Natural killer cell treated with Interleukin-12 subunit alpha and Interleukin-12 subunit beta and Interleukin-15 and Interleukin-18, amount 100 ng/mL, for 72 hours (primary cell): ENCODE results near the gene IFRD1. TPM values are rescaled to one million over a fixed set of nuclear protein-coding genes. Genes with fewer than 3 reads are reported as not detected.

Experiments used
- ATAC-seq, 2 donors: fragments of 150-1000 bp; cut with Tn5 transposase in 1 of 2; sonication (Bioruptor Pico), chemical (Tn5 transposase) in 1 of 2; 2 replicates each; pipeline ENCODE4 v1.10.0; 2021
- DNase-seq: peaks from one replicate; pipeline ENCODE4 v3.0.0; 2022; ENCODE audit warnings: low spot score
- H3K27ac Mint-ChIP-seq, 2 donors: 1 replicate in 1 of 2; 2 replicates in 1 of 2; pipeline ENCODE4 v1.8.0; 2022; ENCODE audit warnings: mixed read lengths in 2 of 2, mild to moderate bottlenecking in 1 of 2, moderate library complexity in 1 of 2
- H3K27me3 Mint-ChIP-seq, 2 donors: 1 replicate in 1 of 2; 2 replicates in 1 of 2; pipeline ENCODE4 v1.8.0; 2022; ENCODE audit warnings: mixed read lengths in 2 of 2
- H3K36me3 Mint-ChIP-seq: one replicate; pipeline ENCODE4 v1.8.0; 2022; ENCODE audit warnings: mixed read lengths
- H3K4me1 Mint-ChIP-seq, 2 donors: 1 replicate in 1 of 2; 2 replicates in 1 of 2; pipeline ENCODE4 v1.8.0; 2022; ENCODE audit warnings: low read depth in 2 of 2, mixed read lengths in 2 of 2, mild to moderate bottlenecking in 1 of 2
- H3K4me3 Mint-ChIP-seq: one replicate; pipeline ENCODE4 v1.8.0; 2022; ENCODE audit warnings: mixed read lengths
- H3K9me3 Mint-ChIP-seq: 2 replicates; pipeline ENCODE4 v1.8.0; 2022; ENCODE audit warnings: mixed read lengths
- total RNA-seq, 2 donors: library from RNA; stranded (reverse); gene quantifications; one replicate each; pipeline ENCODE4 v1.2.3, GENCODE V29; 2022

IFRD1 gene, protein sequence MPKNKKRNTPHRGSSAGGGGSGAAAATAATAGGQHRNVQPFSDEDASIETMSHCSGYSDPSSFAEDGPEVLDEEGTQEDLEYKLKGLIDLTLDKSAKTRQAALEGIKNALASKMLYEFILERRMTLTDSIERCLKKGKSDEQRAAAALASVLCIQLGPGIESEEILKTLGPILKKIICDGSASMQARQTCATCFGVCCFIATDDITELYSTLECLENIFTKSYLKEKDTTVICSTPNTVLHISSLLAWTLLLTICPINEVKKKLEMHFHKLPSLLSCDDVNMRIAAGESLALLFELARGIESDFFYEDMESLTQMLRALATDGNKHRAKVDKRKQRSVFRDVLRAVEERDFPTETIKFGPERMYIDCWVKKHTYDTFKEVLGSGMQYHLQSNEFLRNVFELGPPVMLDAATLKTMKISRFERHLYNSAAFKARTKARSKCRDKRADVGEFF
- total RNA-seq = 10 to 100 TPM; 67.2 to 77.4 TPM

DNA sequence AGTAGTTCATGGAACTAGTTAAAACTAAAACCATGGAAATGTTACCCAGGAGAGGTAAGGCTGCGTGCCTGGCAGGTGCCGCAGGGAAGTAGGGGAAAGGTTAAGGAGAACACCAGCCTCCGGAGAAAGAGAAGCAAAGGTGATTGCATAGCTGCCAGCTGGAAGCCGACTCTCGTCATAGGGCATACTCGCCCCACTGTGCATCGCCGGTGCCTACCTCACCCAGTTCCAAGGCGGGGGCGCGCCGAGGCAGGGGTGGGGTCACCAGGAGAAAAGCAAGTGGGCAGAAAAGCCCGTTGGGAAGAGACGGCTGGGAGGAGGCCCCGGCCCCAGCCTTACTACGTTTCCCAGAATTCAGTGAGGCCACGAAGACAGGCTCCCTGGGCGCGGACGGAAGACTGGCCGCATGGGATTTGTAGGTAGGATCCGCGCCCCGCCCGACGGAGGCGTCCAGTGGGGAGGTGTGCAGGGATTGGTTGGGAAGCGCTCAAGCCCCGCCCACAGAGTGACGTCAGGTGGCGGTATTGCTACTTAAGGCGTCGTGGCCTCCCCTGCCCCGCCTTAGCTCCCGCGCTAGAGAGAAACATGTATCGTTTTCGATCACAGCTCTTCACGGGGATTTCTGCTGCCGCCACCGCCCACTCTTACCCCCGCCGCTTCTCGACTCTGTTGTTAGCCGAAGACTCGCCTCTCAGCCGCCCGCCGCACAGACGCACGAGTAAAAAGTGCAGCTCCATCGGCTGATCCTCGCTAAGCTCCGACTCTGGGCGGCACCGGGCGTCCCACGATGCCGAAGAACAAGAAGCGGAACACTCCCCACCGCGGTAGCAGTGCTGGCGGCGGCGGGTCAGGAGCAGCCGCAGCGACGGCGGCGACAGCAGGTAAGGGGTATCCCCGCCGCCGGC, at the start of gene IFRD1:
IFRD1 (plus strand) TSS at position 559 of the 905 bp plus-strand sequence; CDS start at position 788, 229 bp downstream.
- Mint-ChIP-seq H3K4me1 (peaks cover 39 to 47% of the 10 kb centered on the region in 2 donors), H3K9me3 (no peaks in the 10 kb centered on the region), H3K27ac (peak within 1 kb of the TSS; percentile 98), H3K27me3 (no peaks in the 10 kb centered on the region), H3K36me3 (no peaks in the 10 kb centered on the region), H3K4me3 (peak within 1 kb of the TSS; percentile 92)
- ATAC-seq = peak; percentile 91 to 94
- DNase-seq = peak; percentile 98

DNA sequence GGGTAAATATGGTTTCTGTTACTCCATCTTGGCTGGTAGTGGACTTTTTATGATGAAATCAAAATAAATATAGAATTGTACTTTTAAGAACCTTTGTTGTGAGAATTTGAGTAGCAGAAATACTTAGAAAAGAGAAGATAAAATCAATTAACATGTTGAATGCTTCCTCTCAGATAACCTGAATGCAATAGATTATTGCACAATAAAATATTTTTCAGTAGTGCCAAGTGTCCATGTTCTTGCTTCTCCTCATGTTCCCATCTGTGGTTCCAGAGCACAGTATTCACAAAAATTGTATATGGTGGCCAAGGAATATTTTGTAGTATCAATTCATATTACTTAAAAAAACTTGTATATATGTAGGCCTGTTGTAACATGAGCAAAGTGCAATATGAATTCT, 45.9 kb upstream of the IFRD1 start:
- peaks cover 16 to 43% of the 10 kb centered on the region in 2 donors for H3K27me3 Mint-ChIP-seq
- H3K27ac Mint-ChIP-seq = no peak overlapping the region
- ATAC-seq = no peak
- H3K4me1 Mint-ChIP-seq = no peaks in the 10 kb centered on the region
- no peak overlapping the region for H3K4me3 Mint-ChIP-seq
- no peak for DNase-seq
- no peaks in the 10 kb centered on the region for H3K36me3 Mint-ChIP-seq
- H3K9me3 Mint-ChIP-seq = no peaks in the 10 kb centered on the region

DNA sequence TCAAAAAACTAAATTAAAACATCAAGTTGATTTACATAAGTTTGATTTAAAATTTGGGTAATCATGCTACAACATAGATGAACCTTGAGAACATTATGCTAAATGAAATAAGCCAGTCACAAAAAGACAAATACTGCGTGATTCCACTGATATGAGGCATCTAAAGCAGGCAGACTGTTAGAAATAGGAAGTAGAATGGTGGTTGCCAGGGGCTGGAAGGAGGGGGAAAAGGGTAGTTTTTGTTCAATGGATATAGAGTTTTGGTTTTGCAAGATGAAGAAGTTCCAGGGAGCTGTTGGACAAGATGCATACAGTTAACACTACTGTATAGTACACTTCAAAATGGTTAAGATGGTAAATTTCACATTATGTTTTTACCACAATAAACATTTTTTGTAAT, 45.0 kb upstream of the IFRD1 start:
- H3K27me3 Mint-ChIP-seq = peaks cover 20 to 42% of the 10 kb centered on the region in 2 donors
- H3K27ac Mint-ChIP-seq = no peak overlapping the region

DNA sequence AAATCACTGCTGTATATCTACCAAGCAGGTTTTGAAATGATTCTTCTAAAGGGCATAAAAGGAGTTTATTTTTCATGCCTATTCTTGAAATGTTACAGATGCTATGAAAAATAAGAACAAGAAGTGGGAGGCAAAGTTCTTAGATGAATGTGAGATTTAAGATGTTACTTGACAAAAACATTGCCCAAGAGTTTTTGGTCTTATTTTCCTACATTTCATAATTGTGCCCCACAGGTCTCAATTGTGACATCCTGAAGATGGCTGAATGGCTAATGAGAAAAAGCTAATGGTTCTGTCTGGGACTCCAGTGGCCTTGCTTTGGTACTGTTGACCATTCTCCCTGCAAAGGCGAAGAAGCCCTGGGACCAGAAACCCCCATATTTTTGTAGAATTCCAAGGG, 43.0 kb upstream of the IFRD1 start:
- no peak overlapping the region for H3K4me3 Mint-ChIP-seq
- DNase-seq = no peak
- no peaks in the 10 kb centered on the region for H3K9me3 Mint-ChIP-seq
- no peak overlapping the region for H3K27ac Mint-ChIP-seq
- peaks cover 0 to 3% of the 10 kb centered on the region in 2 donors for H3K4me1 Mint-ChIP-seq
- peaks cover 23 to 50% of the 10 kb centered on the region in 2 donors for H3K27me3 Mint-ChIP-seq
- ATAC-seq = no peak
- no peaks in the 10 kb centered on the region for H3K36me3 Mint-ChIP-seq

More for the DNA sequence above, 45.0 kb upstream of the IFRD1 start:
- ATAC-seq = no peak
- no peak for DNase-seq
- Mint-ChIP-seq H3K36me3 (no peaks in the 10 kb centered on the region), H3K4me3 (no peak overlapping the region), H3K4me1 (no peaks in the 10 kb centered on the region), H3K9me3 (no peaks in the 10 kb centered on the region)

DNA sequence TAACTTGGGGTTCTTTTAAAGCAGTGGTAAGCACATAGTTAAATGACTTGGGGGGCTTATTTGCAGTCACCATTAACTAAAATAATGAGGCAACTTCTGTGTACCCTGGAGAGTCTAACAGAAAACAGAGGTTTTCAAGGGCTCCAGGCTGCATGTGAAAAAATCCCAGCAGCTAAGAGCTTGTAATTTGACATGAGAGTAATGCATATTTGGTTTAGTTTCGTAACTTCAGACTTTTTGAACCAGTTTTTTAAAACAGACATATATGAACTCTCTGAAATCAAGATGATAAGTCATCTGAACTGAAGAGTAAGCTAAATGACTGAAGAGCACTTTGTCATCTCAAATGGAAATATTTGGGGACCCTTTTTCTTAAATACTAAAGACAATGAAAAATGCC, 40.2 kb upstream of the IFRD1 start:
- ATAC-seq (no peak), DNase-seq (no peak)
- Mint-ChIP-seq H3K27me3 (peaks cover 23 to 42% of the 10 kb centered on the region in 2 donors), H3K9me3 (no peaks in the 10 kb centered on the region), H3K27ac (no peak overlapping the region), H3K4me3 (no peak overlapping the region), H3K4me1 (peaks cover 0 to 3% of the 10 kb centered on the region in 2 donors), H3K36me3 (no peaks in the 10 kb centered on the region)

DNA sequence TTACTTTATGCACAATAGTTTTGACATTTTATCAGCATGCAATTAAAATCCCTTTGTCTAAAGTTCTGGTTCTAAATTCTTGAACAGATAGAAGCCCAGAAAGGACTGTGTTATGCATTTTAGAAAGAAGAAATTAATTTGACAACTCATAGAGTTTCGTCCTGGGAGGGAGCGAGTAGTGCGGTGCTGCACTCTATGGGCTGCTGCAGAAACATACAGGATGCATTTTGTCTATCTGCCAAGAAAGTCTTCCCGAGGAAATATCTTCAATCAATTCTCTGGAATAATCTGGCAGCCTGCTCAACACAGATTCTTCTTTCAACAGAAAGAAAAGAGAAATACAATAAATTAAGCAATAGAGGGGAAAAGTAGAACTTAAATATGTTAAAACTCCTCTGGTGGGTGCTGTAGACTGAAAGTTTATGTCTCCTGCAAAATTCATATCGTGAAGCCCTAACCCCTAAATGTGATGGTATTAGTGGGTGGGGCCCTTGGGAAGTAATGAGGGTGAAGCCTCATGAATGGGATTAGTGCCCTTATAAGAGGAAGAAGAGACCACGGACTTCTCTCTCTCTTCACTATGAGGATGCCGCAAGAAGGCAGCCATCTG, 39.0 kb upstream of the IFRD1 start:
- Mint-ChIP-seq H3K4me1 (peaks cover 0 to 3% of the 10 kb centered on the region in 2 donors), H3K4me3 (no peak overlapping the region), H3K27ac (no peak overlapping the region), H3K9me3 (no peaks in the 10 kb centered on the region), H3K27me3 (peaks cover 22 to 43% of the 10 kb centered on the region in 2 donors), H3K36me3 (no peaks in the 10 kb centered on the region)
- ATAC-seq (no peak), DNase-seq (no peak)

DNA sequence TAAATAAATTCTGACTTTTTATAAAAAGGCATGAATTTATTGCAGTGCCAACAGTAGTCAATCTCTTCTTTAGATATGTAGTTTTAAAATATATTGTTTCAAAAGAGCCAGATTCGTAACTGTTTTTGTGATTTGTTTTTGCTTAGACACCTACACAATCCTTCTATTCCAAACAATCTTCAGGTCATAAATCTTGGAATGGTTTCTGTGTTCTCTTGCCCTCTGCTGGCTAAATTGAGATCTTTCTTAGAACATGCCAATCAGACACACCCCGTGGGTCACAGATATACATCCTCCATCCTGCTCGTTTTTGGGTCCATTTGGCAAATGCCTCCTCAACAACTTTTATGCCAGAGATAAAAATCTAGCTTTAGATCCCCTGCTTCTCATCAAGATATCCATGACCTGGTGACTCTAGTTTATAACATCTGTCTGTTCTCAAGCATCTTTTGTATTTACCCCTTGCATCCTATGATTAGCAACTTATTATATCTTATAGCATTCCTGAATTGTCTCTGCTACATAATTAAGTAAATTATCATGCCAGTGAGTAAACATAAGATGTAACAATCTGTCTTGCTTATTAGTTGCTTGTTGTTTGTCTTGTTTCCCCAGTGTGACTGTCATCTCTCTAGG, 35.3 kb upstream of the IFRD1 start:
- Mint-ChIP-seq H3K9me3 (no peaks in the 10 kb centered on the region), H3K27ac (no peak overlapping the region), H3K4me3 (no peak overlapping the region), H3K4me1 (peaks cover 0 to 3% of the 10 kb centered on the region in 2 donors), H3K36me3 (no peaks in the 10 kb centered on the region), H3K27me3 (peaks cover 13 to 26% of the 10 kb centered on the region in 2 donors)
- DNase-seq (no peak), ATAC-seq (no peak)

DNA sequence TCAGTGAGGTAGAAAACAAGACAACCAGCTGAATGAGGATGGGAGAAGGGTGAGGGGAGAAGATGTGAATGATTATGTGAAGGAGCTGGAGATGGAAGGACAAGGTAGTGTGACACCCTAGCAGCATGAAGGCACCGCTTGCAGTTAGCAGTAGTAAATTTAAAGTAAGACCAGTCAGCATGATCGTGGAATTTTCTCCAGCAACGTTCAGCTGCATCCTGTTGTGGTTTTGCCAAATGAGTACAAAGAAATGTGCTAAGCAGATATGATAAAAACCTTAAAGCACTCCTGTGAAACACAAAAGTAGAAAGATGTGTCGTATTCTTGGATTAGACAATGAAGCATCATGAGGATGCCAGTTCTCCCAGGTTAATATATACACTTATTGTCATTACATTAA, 34.1 kb upstream of the IFRD1 start:
- ATAC-seq (no peak), DNase-seq (no peak)
- Mint-ChIP-seq H3K36me3 (no peaks in the 10 kb centered on the region), H3K27ac (no peak overlapping the region), H3K4me3 (no peak overlapping the region), H3K4me1 (no peaks in the 10 kb centered on the region), H3K27me3 (peaks cover 7 to 17% of the 10 kb centered on the region in 2 donors), H3K9me3 (no peaks in the 10 kb centered on the region)

DNA sequence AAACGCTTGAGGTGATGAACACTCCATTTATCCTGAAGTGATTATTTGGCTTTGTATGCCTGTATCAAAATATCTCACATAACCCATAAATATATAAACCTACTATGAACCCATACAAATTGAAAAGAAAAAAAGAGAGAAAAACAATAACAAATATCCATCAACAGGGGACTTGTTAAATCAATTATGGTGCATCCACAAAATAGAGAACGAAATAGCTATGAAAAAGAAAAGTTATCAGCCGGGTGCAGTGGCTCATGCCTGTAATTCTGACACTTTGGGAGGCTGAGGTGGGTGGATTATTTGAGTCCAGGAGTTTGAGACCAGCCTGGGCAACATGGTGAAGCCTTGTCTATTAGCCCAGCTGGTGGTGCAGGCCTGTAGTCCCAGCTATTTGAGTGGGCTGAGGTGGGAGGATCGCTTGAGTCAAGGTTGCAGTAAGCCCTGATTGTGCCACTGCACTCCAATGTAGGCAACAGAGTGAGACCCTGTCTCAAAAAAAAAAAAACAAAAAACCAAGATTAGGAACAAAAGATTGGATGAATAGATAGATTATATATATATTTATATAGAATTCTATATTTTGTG, 30.6 kb upstream of the IFRD1 start:
- Mint-ChIP-seq H3K9me3 (no peaks in the 10 kb centered on the region), H3K27me3 (peaks cover 5 to 7% of the 10 kb centered on the region in 2 donors), H3K4me1 (peaks cover 14 to 18% of the 10 kb centered on the region in 2 donors), H3K4me3 (no peak overlapping the region), H3K27ac (no peak overlapping the region), H3K36me3 (no peaks in the 10 kb centered on the region)
- ATAC-seq (no peak), DNase-seq (no peak)

DNA sequence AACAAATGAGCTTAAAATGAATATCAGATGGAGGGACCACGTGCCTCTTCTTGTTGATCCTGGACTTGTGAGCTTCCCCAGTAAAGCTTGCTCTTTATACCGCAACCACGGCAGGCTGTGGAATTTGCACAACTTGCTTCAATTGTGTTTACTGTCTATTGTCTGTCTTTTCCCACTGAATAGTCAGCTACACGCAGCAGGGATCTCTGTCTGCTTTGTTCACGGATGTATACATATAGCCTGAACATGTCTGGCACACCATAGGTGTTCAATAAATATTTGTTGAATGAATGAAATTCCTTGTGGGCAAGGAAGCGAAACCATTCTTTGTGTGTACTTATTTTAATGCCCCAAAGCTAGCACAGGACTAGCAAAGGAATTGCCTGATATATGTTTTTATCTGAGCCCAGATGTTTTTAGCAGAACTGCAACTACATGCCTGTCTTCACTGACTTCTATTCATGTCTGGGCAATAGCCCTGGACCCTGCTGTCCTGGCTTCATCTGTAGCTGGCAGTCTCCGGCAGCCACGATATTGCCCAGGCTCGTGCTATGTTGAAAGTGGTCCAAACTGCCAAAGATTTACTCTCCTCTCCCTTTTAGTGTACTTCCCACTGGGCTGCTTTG, 29.9 kb upstream of the IFRD1 start:
- Mint-ChIP-seq H3K9me3 (no peaks in the 10 kb centered on the region), H3K27me3 (peaks cover 0 to 7% of the 10 kb centered on the region in 2 donors), H3K27ac (no peak overlapping the region), H3K4me3 (no peak overlapping the region), H3K36me3 (no peaks in the 10 kb centered on the region), H3K4me1 (peaks cover 14 to 18% of the 10 kb centered on the region in 2 donors)
- no peak for ATAC-seq
- DNase-seq = no peak

DNA sequence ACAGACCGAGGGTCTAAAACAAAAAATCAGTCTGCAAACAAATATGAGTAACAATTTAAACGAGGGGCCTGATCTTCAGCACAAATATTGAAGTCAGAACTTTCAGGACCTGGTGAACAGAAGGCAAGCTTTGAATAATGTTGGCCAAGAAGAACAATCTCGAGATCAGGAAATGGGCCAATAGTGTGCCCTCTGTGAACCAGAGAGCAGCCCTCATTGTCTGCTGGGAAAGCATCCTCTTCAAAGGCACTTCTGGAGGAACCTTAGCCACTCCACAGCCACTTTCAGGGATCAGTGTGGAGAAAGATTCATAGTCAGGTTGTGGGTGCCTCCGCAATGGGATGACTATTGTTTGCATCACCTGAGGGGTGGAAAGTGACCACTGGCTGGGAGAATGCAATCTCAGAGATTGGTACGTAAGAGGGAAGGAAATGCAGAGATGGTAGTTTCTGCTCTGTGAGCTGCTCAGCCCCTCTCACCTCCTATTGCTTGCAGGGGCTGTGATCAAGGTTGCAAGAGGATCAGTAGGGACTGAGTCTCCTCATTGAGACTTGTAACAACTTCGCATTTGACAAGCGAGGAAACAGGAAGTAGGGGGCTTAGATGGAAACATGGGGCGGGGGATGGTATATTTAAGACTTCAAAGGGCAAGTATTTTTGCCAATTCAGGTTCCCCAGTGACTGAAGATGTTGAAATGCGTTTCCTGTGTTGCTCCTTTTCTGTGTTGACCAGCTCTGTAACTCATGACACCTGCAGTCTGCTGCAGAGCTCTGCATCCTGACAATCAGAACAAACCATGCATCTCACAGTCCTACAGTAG, 28.4 kb upstream of the IFRD1 start:
- Mint-ChIP-seq H3K4me3 (peak overlapping the region; percentile 24), H3K27ac (peak overlapping the region; percentile 28 to 55), H3K36me3 (no peaks in the 10 kb centered on the region), H3K4me1 (peaks cover 14 to 18% of the 10 kb centered on the region in 2 donors), H3K27me3 (no peaks in the 10 kb centered on the region), H3K9me3 (no peaks in the 10 kb centered on the region)
- ATAC-seq (peak; percentile 53 to 61), DNase-seq (no peak)
